NCI-H2171 treated with DMSO at 0.1 percent for 48 hours (cell line): ENCODE data around the gene SLC6A19.
A peak's percentile ranks its signal among the peaks of the same experiment; 100 is the strongest.

ENCODE experiments used
- DNase-seq: peaks from one replicate; lab custom pipeline; 2025; lab: John Stamatoyannopoulos, UW

SLC6A19 gene

DNA sequence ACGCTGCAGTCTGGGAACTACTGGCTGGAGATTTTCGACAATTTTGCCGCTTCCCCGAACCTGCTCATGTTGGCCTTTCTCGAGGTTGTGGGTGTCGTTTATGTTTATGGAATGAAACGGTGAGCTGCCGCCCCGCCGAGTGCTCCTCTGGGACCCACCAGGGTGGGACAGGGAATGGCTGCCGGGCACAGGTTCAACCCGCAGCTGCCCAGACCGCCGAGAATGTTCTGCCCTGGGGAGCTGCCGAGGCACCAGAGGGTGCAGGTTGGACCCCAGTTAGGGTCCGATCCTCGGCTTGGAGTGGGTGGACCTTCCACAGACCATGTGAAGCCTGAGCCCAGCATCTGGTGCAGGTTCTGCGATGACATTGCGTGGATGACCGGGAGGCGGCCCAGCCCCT is 42.9 kb downstream of the SLC6A19 start:
- no peak for DNase-seq

GRCh38 chr5:1244976-1245375 is 43.6 kb downstream of the SLC6A19 start:
- DNase-seq = no peak

DNA sequence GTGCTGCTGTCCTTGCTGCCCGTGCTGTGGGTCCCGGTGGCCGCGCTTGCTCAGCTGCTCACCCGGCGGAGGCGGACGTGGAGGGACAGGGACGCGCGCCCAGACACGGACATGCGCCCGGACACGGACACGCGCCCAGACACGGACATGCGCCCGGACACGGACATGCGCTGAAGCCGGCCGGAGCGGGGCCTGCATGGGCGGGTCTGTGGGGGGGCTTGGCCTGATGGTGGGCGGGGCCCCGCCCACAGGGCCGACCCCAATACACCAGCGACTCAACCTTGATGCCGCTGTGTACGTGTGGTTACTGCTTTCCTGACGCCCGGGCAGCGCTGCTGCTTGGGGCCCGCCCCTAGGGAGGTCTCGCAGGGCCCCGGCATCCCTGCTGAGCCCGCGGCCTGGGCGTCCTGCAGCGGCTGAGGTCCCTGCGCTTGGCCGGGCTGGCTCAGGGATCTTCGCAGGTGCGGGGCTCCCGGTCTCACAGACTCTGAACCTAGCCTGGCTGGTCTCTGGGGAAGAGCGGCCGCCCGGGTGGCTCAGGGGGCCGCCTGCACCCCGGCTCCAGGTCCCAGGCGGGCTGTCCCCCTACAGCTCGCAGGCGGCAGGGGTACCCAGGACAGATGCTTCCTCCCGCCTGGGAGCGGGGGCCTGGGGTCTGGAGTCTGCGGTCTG is 44.6 kb downstream of the SLC6A19 start:
- no peak for DNase-seq

- peak; percentile 25 for DNase-seq
Measured at GRCh38 chr5:1246711-1247431, 45.5 kb downstream of the SLC6A19 start.

- DNase-seq = peak; percentile 95
Measured at GRCh38 chr5:1247811-1248210, 46.4 kb downstream of the SLC6A19 start.

DNA sequence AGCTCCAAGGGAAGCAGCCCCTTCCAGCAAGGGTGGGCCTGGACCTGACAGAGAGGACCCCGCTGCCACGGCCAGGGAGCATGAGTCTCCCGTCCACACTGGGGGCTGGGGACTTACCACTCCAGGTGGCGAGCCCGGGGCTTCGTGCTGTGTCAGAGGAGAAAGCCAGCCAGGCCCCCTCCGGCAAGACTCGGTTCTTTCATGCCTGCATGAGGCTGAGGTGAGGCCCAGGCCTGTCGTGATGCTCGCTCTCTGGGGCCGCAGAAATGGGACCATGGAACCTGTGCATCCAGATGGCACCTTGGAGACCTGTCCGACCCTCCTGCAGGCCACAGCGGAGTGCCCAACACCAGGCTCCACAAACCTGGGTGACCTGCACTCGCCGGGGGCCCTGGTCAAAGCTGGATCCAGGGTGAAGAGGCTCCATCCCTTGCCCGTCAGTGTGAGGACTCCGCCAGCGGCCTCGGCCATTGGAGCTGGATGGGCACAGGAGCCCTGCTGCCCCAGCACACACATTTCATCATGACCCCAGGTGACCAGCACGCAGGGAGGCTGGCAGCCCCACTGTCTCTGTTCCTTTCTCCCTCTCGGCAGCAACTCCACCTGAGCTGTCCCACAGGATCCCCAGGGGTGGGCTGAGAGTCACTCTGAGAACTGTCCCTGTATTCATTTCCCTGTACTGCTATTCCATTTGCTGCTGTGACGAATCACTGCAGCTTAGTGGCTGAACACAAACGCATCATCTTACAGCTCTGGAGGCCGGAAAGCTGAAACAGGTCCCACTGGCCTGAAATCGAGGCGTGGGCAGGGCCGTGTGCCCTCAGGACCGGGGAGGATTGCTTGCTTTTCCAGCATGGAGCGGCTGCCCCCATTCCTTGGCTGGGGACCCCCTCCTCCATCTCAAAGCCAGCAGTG is 48.2 kb downstream of the SLC6A19 start:
- no peak for DNase-seq

DNA sequence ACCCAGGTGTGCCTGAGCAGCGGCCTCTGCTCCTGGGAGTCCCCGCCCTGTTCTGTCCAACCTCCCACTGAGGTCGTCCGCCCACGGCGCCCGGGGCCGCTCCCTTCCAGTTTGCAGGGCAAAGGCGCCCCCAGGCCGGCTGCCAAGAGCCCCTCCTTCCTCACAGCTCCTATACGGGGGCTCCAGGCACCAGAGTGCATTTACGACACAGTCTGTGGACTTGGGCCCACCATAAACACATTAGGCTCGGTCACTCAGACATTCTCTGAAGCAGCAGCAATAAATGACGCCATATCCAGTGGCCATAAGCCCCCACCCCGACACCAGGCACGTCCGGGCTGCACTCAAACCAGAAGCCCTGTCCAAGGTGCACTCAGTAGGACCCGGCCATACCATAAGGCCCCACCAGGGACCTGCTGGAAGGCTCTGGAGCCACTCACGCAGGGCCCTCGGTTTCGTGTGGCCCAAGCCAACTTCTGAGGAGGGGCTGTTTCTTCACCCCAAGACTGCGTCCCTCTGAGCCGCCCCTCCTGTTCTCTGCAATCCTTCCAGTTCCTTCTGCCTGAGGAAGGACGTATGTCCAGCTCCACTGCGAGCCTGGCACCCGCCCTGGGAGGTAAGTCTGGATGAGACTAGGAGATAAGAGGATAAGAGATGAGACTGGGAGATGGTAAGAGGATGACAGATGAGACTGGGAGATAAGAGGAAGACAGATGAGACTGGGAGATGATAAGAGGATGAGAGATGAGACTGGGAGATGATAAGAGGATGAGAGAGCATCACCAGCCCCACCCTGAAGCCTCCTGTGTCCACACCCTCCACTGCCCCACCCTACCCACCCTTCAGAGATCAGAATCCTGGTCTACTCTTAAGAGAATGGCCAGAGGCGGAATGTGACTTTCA is 50.5 kb downstream of the SLC6A19 start:
- DNase-seq = no peak

DNA sequence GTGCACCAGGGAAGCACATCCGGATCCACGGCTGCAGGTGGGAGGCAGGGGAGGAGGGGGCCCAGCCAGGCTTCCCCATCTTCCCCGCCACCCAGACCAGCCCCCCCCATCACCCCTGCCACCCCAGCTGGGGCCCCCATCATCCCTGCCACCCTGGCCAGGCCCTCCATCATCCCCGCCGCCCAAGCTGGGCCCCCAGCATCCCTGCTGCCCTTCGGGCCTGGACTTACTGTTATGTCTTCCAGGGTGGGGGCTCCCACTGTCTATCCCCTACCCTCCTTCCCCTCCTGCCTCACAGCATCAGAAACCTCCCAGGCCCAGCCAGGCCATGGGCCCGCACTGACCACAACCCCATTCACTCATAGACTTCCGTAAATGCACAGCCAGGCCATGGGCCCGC is 51.3 kb downstream of the SLC6A19 start:
- DNase-seq = no peak

GRCh38 chr5:1253456-1254105 is 52.2 kb downstream of the SLC6A19 start:
- no peak for DNase-seq

DNA sequence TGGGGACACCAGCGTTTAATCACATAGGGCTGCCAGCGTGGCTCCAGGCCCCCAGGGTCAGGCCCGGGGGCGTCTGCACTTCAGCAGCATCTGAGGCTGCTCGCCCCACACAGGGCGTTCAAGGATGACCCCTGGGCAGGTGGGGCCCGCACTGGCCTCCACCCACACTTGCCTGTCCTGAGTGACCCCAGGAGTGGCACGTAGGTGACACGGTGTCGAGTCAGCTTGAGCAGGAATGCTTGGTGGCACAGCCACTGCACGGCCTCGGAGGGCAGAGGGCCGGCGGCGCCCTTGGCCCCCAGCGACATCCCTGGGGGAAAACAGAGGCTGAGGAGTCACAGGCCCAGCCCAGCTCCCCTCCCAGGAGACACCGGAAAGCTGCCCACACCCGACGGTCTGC is 52.8 kb downstream of the SLC6A19 start:
- no peak for DNase-seq

DNA sequence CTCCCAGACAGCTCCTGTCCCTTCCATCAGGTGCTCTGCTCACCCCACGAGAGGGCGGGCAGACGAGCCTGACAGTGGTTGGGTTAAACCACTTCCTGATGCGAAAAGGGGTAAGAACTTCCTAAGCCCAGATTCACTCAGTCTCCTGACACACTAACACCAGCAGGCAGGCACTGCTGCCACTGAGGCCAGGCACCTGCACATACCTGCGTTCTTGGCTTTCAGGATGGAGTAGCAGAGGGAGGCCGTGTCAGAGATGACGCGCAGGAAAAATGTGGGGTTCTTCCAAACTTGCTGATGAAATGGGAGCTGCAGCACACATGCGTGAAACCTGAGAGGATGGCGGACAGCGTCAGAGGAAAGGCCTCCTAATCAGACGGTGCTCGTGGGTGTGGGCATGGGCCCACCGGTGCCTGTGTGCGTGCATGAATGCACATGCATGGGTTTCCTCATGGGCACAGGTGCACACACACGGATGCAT is 53.7 kb downstream of the SLC6A19 start:
- DNase-seq = no peak

DNA sequence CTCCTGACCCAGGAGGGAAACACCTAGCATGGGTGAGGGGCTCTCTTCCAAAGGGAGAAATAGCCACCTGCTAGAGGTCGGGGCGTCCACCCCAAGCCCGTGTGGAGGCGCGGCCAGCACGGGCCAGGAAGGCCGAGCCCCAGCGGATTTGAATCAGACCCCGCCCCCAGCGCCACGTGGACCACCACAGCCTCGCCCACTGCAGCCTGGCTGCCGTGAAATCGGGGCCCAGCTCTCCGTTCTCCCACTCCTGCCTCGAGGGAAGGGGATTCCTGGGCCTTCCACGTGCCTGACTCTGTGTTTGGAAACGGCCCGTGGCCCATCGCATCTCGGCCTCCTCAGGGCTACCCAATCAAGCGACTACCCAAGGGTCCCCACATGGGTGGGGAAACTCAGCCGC is 55.4 kb downstream of the SLC6A19 start:
- no peak for DNase-seq

- DNase-seq = no peak
Measured at GRCh38 chr5:1257363-1257762, 56.0 kb downstream of the SLC6A19 start.

GRCh38 chr5:1257841-1258240 is 56.4 kb downstream of the SLC6A19 start:
- DNase-seq = no peak

DNA sequence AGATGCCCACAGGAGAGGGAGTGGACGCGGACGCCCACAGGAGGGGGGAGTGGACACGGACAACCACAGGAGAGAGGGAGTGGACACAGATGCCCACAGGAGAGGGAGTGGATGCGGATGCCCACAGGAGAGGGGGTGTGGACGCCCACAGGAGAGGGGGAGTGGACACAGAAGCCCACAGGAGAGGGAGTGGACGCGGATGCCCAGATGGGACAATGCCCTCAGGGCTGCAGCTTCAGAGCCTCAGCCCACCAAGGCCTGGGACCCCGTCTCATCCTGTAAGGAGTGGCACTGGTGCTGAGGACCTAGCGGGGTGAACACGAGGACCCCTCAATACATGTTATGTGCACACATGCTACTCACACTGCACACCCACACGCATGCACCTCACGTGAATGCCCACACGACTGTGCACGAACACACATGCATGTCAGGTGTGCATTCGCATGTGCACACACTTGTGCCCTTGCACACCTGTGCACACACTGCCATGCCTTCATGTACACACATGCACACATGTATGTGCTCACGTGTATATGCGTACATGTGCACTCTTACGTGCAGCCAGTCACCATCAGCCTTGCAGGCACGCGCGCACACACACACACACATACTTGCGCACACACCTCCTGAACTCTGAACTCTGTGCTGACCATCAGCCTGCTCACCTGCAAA is 58.5 kb downstream of the SLC6A19 start:
- no peak for DNase-seq

- DNase-seq = no peak
Measured at GRCh38 chr5:1261643-1262042, 60.2 kb downstream of the SLC6A19 start.

DNA sequence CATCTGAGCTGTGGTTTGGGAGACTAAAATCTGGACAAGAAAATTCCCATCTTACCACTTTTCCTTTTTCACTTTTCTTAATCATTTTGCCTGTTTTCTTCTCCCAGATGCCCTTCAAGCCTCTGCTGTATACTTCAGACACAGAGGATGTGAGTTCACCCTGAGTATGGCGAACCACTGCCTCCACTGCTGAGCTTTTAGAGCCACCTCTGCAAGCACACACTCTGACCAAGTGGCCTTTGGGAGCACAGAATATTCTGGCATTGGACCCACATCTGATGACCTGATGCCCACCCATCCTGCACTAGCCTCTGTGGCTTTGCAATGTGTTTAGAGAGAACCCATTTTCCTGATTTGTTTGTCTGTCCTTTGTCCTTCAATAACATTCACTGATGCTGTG is 61.0 kb downstream of the SLC6A19 start:
- no peak for DNase-seq

DNA sequence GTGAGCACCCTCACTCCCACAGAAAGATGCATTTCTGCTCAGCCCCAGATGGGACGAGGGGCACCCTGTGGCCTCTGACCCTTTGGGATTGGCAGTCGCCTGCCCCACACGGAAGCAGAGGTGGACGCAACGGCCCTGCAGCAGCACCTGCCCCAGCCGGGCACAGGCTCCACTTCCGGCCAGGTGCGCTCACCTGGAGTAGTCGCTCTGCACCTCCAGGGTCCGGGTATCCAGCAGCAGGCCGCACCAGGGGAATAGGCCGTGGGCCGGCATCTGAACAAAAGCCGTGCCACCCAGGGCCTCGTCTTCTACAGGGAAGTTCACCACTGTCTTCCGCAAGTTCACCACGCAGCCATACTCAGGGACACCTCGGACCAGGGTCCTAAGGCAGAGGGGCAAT is 62.8 kb downstream of the SLC6A19 start:
- no peak for DNase-seq

DNA sequence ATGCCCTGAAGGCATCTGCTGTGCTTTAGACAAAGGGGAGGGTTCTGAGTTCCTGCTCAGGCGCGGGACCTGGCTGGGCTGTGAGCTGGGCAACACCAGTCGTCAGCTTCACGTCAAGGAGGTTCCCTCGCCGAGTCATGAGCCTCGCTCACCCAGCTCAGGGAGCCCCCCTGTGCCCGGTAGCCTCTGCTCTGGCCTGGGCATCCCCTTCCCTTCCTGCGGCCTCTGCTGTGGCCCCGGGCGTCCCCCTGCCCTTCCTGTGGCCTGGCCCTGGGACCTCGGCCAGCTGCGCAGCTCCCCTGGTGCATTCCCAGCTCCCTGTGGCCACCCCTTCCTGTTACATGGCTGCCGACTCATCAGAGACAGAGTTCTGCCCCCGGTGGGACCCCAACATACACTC is 63.6 kb downstream of the SLC6A19 start:
- no peak for DNase-seq
